Loucy (cell line): ENCODE measurements around the gene EPB42.

ENCODE experiments used
- H2AFZ ChIP-seq: fragments of 200-600 bp; sonication (generic); 2 replicates; pipeline ENCODE4 v1.6.0; 2016; ENCODE audit warnings: antibody characterized with exemption, mild to moderate bottlenecking, low read length, moderate library complexity
- H3F3A ChIP-seq: fragments of 200-600 bp; 2 replicates; pipeline ENCODE4 v1.6.0; 2016; ENCODE audit warnings: antibody characterized with exemption, low read depth, mild to moderate bottlenecking
- H3K27me3 ChIP-seq: fragments of 200-600 bp; sonication (generic); 2 replicates; pipeline ENCODE4 v1.6.1; 2014; ENCODE audit warnings: low read length, mild to moderate bottlenecking; ENCODE audit not compliant: insufficient read depth, poor library complexity, severe bottlenecking
- H3K36me3 ChIP-seq: fragments of 200-600 bp; sonication (generic); 2 replicates; pipeline ENCODE4 v1.6.1; 2016; ENCODE audit warnings: low read length; ENCODE audit not compliant: insufficient read depth
- H3K4me1 ChIP-seq: fragments of 200-600 bp; sonication (generic); 2 replicates; pipeline ENCODE4 v1.5.1; 2014; ENCODE audit warnings: low read length, mild to moderate bottlenecking; ENCODE audit not compliant: insufficient read depth, poor library complexity, severe bottlenecking
- H3K4me2 ChIP-seq: fragments of 200-600 bp; sonication (generic); 2 replicates; pipeline ENCODE4 v1.6.0; 2014; ENCODE audit warnings: antibody characterized with exemption, low read length, low read depth, mild to moderate bottlenecking; ENCODE audit not compliant: poor library complexity, severe bottlenecking
- H3K4me3 ChIP-seq: fragments of 200-600 bp; sonication (generic); 2 replicates; pipeline ENCODE4 v1.5.1; 2014; ENCODE audit warnings: low read length, mild to moderate bottlenecking, mixed read lengths; ENCODE audit not compliant: poor library complexity, severe bottlenecking
- H3K79me2 ChIP-seq: fragments of 200-600 bp; sonication (generic); 2 replicates; pipeline ENCODE4 v1.6.1; 2014; ENCODE audit warnings: low read length; ENCODE audit not compliant: insufficient read depth
- H3K9ac ChIP-seq: fragments of 200-600 bp; sonication (generic); 2 replicates; pipeline ENCODE4 v1.6.0; 2014; ENCODE audit warnings: mild to moderate bottlenecking, low read depth, low read length, moderate library complexity; ENCODE audit not compliant: poor library complexity, severe bottlenecking
- H3K9me2 ChIP-seq: fragments of 200-600 bp; sonication (generic); replicated peaks from 2 replicates; pipeline ENCODE4 v1.6.1; 2016; ENCODE audit warnings: low read depth, low read length, mixed read lengths
- H3K9me3 ChIP-seq: fragments of 200-600 bp; sonication (generic); 2 replicates; pipeline ENCODE4 v1.6.1; 2014; ENCODE audit warnings: mild to moderate bottlenecking, antibody characterized with exemption, low read length, low read depth; ENCODE audit not compliant: insufficient read depth
- H4K20me1 ChIP-seq: fragments of 200-600 bp; sonication (generic); 2 replicates; pipeline ENCODE4 v1.6.0; 2014; ENCODE audit warnings: antibody characterized with exemption, low read length, mild to moderate bottlenecking; ENCODE audit not compliant: insufficient read depth, poor library complexity, severe bottlenecking
- CTCF ChIP-seq: fragments of 200-600 bp; sonication (generic); conservative IDR thresholded peaks from 2 replicates; pipeline ENCODE4 v1.5.1; 2014; ENCODE audit warnings: mild to moderate bottlenecking, antibody characterized with exemption, low read length
- EZH2phosphoT487 ChIP-seq: fragments of 200-600 bp; IDR thresholded peaks from 2 replicates; pipeline ENCODE4 v1.6.1; 2018; ENCODE audit warnings: antibody characterized with exemption, mild to moderate bottlenecking, moderate library complexity, borderline replicate concordance

The EPB42 gene

GRCh38 chr15:43218908-43219706, 1.7 kb downstream of the EPB42 start:
- no peak overlapping the region for H3K4me2 ChIP-seq
- no peaks in the 10 kb centered on the region for H3F3A ChIP-seq
- no peaks in the 10 kb centered on the region for H3K79me2 ChIP-seq
- no peak overlapping the region for H3K9ac ChIP-seq
- H3K4me1 ChIP-seq = peaks cover 18% of the 10 kb centered on the region
- H3K9me2 ChIP-seq = no peaks in the 10 kb centered on the region
- H3K4me3 ChIP-seq = no peak overlapping the region
- H2AFZ ChIP-seq = no peak overlapping the region
- no peaks in the 10 kb centered on the region for H3K36me3 ChIP-seq
- no peaks in the 10 kb centered on the region for H4K20me1 ChIP-seq
- TF ChIP-seq CTCF (peak; percentile 40; the same call in 1 of the 2 replicates), EZH2phosphoT487 (no peak)
- no peaks in the 10 kb centered on the region for H3K27me3 ChIP-seq
- H3K9me3 ChIP-seq = no peaks in the 10 kb centered on the region

- TF ChIP-seq EZH2phosphoT487 = no peak
- TF ChIP-seq CTCF = no peak
- H3K4me2 ChIP-seq = no peak overlapping the region
- H3K79me2 ChIP-seq = no peaks in the 10 kb centered on the region
Measured at GRCh38 chr15:43215961-43216360, 4.9 kb downstream of the EPB42 start.

DNA sequence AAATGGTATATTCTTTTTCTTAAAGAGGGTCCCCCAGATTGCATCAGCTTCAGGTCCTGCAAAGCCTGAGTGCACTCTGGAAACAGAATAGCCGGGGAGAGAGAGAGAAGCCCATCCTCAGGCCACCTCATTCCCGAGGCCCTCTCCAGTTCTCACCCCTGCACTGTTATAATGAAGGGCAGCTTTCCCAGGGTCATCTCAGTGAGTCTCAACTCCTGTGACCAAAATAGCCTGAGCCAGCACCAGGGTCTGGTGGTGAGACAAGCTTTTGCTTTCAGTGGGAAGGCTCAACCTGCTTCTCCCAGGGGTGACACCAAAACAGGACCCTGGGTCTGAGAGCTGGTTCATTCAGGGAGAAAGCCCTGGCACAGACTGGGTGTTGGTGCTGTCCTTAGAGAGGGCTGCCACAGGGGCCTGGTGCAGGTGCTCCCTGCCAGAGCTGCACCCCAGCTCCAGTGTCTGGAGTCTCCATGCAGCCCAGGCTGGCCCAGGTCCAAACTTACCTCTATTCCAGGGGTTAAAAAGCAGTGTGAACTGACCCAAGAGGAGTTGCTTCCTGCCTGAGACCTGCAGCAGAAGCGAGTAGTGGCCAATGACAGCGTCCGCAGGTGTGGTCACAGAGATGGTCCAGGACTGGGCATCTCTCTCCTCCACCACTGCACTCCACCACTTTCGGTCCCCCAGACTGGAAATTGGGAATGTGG, 6.1 kb downstream of the EPB42 start:
- no peaks in the 10 kb centered on the region for H3K9me3 ChIP-seq
- no peak overlapping the region for H3K9ac ChIP-seq
- TF ChIP-seq EZH2phosphoT487 = no peak
- TF ChIP-seq CTCF = no peak
- H3K9me2 ChIP-seq = no peaks in the 10 kb centered on the region
- H3F3A ChIP-seq = no peaks in the 10 kb centered on the region
- H3K36me3 ChIP-seq = no peaks in the 10 kb centered on the region
- H3K4me3 ChIP-seq = no peak overlapping the region
- H3K4me1 ChIP-seq = peaks cover 5% of the 10 kb centered on the region
- H3K79me2 ChIP-seq = no peaks in the 10 kb centered on the region
- H3K27me3 ChIP-seq = no peaks in the 10 kb centered on the region
- H2AFZ ChIP-seq = no peak overlapping the region
- no peak overlapping the region for H3K4me2 ChIP-seq
- H4K20me1 ChIP-seq = no peaks in the 10 kb centered on the region

More at GRCh38 chr15:43215961-43216360, 4.9 kb downstream of the EPB42 start:
- no peak overlapping the region for H2AFZ ChIP-seq
- peaks cover 16% of the 10 kb centered on the region for H3K4me1 ChIP-seq
- no peak overlapping the region for H3K4me3 ChIP-seq
- no peaks in the 10 kb centered on the region for H3K9me3 ChIP-seq
- no peaks in the 10 kb centered on the region for H3F3A ChIP-seq
- H3K36me3 ChIP-seq = no peaks in the 10 kb centered on the region
- no peaks in the 10 kb centered on the region for H3K9me2 ChIP-seq
- H3K27me3 ChIP-seq = no peaks in the 10 kb centered on the region
- H4K20me1 ChIP-seq = no peaks in the 10 kb centered on the region
- H3K9ac ChIP-seq = no peak overlapping the region
